BE2C (cell line): Measurements from ENCODE around the gene CD40.
A peak's percentile ranks its signal among the peaks of the same experiment; 100 is the strongest.

ENCODE experiments used
- DNase-seq: peaks from one replicate; pipeline ENCODE4 v3.0.0-alpha.2; 2020
- H3K27me3 ChIP-seq: fragments of 250-450 bp; sonication (Bioruptor Pico); 2 replicates; pipeline ENCODE4 v1.5.1; 2020; ENCODE audit warnings: mild to moderate bottlenecking
- H3K36me3 ChIP-seq: fragments of 250-450 bp; sonication (Bioruptor Pico); 2 replicates; pipeline ENCODE4 v1.5.1; 2020; ENCODE audit warnings: mild to moderate bottlenecking
- H3K4me1 ChIP-seq: fragments of 250-450 bp; sonication (Bioruptor Pico); 2 replicates; pipeline ENCODE4 v1.5.1; 2020
- H3K4me3 ChIP-seq: 2 replicates; pipeline ENCODE4 v1.5.1; 2011; ENCODE audit warnings: low read depth, low read length
- H3K9me3 ChIP-seq: fragments of 250-450 bp; sonication (Bioruptor Pico); 2 replicates; pipeline ENCODE4 v1.5.1; 2020
- CTCF ChIP-seq: IDR thresholded peaks from 2 replicates; pipeline ENCODE4 v1.5.1; 2012; ENCODE audit warnings: mild to moderate bottlenecking, low read depth, low read length

The CD40 gene

GRCh38 chr20:46145713-46146112 lies 27.6 kb downstream of the CD40 start:
- H3K27me3 ChIP-seq, result no peaks in the 10 kb centered on the region
- no peak overlapping the region for H3K4me3 ChIP-seq
- no peaks in the 10 kb centered on the region for H3K9me3 ChIP-seq
- no peaks in the 10 kb centered on the region for H3K36me3 ChIP-seq
- no peak for TF ChIP-seq CTCF
- H3K4me1 ChIP-seq, result peaks cover 29% of the 10 kb centered on the region
- no peak for DNase-seq

- Histone ChIP-seq H3K9me3 (no peaks in the 10 kb centered on the region), H3K27me3 (no peaks in the 10 kb centered on the region), H3K36me3 (no peaks in the 10 kb centered on the region), H3K4me1 (peaks cover 28% of the 10 kb centered on the region), H3K4me3 (peak overlapping the region; percentile 22; the same call in 1 of the 2 replicates)
- peak; percentile 50 for DNase-seq
- TF ChIP-seq CTCF, result no peak
These were observed 30.4 kb downstream of the CD40 start for GRCh38 chr20:46148313-46149208.

GRCh38 chr20:46150943-46151342 lies 32.8 kb downstream of the CD40 start:
- Histone ChIP-seq H3K4me3 (no peak overlapping the region), H3K36me3 (no peaks in the 10 kb centered on the region), H3K4me1 (peaks cover 32% of the 10 kb centered on the region), H3K9me3 (no peaks in the 10 kb centered on the region), H3K27me3 (no peaks in the 10 kb centered on the region)
- TF ChIP-seq CTCF, result no peak
- peak; percentile 87 for DNase-seq

GRCh38 chr20:46151936-46152335 lies 33.8 kb downstream of the CD40 start:
- Histone ChIP-seq H3K36me3 (no peaks in the 10 kb centered on the region), H3K9me3 (no peaks in the 10 kb centered on the region), H3K27me3 (no peaks in the 10 kb centered on the region), H3K4me3 (no peak overlapping the region), H3K4me1 (peaks cover 32% of the 10 kb centered on the region)
- DNase-seq, result no peak
- TF ChIP-seq CTCF, result peak; percentile 64

GRCh38 chr20:46152824-46153586 lies 34.9 kb downstream of the CD40 start:
- no peaks in the 10 kb centered on the region for H3K9me3 ChIP-seq

More at GRCh38 chr20:46152824-46153586, 34.9 kb downstream of the CD40 start:
- peaks cover 40% of the 10 kb centered on the region for H3K4me1 ChIP-seq
- no peaks in the 10 kb centered on the region for H3K27me3 ChIP-seq
- no peak for TF ChIP-seq CTCF
- H3K4me3 ChIP-seq, result no peak overlapping the region
- H3K36me3 ChIP-seq, result no peaks in the 10 kb centered on the region
- DNase-seq, result no peak
